Psoas muscle (tissue), 8 donors: ENCODE results near the gene TOPBP1. TPM values are rescaled to one million over a fixed set of nuclear protein-coding genes. Genes with fewer than 3 reads are reported as not detected.

Source experiments
- ATAC-seq, 4 donors: fragments of 200-7000 bp; cut with Tn5 transposase; one replicate each; pipeline ENCODE4 v1.9.1; 2020; ENCODE audit warnings: moderate library complexity in 3 of 4, mild to moderate bottlenecking in 2 of 4
- DNase-seq, 2 donors: peaks; one replicate each; pipeline ENCODE4 v3.0.0-alpha.2; 2020
- H3K27ac ChIP-seq: fragments of 200-600 bp; one replicate; pipeline ENCODE4 v1.8.0; 2022
- H3K27me3 ChIP-seq, 3 donors: fragments of 200-600 bp in 1 of 3; one replicate each; pipeline versions ENCODE4 v1.6.1 to v1.8.0; 2013 to 2022; ENCODE audit warnings: low read length in 2 of 3, mild to moderate bottlenecking in 2 of 3, moderate library complexity in 1 of 3; ENCODE audit not compliant: insufficient read depth in 3 of 3
- H3K36me3 ChIP-seq, 2 donors: fragments of 200-600 bp in 1 of 2; one replicate each; pipeline versions ENCODE4 v1.6.1 to v1.8.0; 2013 to 2022; ENCODE audit warnings: low read depth in 1 of 2, mild to moderate bottlenecking in 1 of 2, moderate library complexity in 1 of 2; ENCODE audit not compliant: insufficient read depth in 1 of 2
- H3K4me1 ChIP-seq: fragments of 200-600 bp; one replicate; pipeline ENCODE4 v1.8.0; 2022
- H3K4me3 ChIP-seq: fragments of 200-600 bp; one replicate; pipeline ENCODE4 v1.8.0; 2022; ENCODE audit warnings: mild to moderate bottlenecking
- H3K9me3 ChIP-seq: fragments of 200-600 bp; one replicate; pipeline ENCODE4 v1.8.0; 2022
- WGBS, 3 donors: extraction: QIAGEN DNeasy Blood & Tissue Kit; methylation state at CpG; one replicate each; pipeline versions ENCODE4 v1.1.6 to v1.1.7; 2013; 5-methylcytosine and 5-hydroxymethylcytosine counted together
- intact Hi-C, 2 donors: fragments of 100-400 bp; cut with DNase I; formaldehyde crosslinking; loops; one replicate each; pipeline versions ENCODE4 v1.11.0 to v1.14.2; 2022
- polyA plus RNA-seq, 3 donors: library from polyadenylated mRNA; stranded (reverse); fragments of 200-250 nt; gene quantifications; one replicate each; pipeline ENCODE4 v1.2.3, GENCODE V29; 2013
- total RNA-seq, 4 donors: library from RNA; stranded (reverse); fragmentation: NEBNext Ultra II Directional in 2 of 4; extraction: Animal tissue kit (Norgen Biotek cat#: 25700) in 2 of 4; gene quantifications; one replicate each; pipeline versions ENCODE4 v1.2.1 to v1.2.4, GENCODE V29; 2021 to 2023
- TF ChIP-seq, protein P1 (sequence below): fragments of 200-600 bp; IDR thresholded peaks from one replicate; pipeline ENCODE4 v1.8.0; 2022; ENCODE audit warnings: antibody characterized with exemption
- donor health status: healthy with polysubstance abuse.
- donor health status: DM: no; HTN: no; CAD: no; lungs with moderate emphysema.
- donor health status: Bipolar disorder and iron deficiency.
- donor health status: healthy.
- donor health status: DM: yes; HTN: yes; CAD: no.
- donor health status: DM: no; HTN: no; CAD: no.
- donor health status: DM: no; HTN: no; CAD: no.
- donor health status: DM: yes; HTN: yes; CAD: no.

Gene TOPBP1
- total and polyA plus RNA-seq, 7 donors = 5.7 to 10.5 (median 7.4) TPM

DNA sequence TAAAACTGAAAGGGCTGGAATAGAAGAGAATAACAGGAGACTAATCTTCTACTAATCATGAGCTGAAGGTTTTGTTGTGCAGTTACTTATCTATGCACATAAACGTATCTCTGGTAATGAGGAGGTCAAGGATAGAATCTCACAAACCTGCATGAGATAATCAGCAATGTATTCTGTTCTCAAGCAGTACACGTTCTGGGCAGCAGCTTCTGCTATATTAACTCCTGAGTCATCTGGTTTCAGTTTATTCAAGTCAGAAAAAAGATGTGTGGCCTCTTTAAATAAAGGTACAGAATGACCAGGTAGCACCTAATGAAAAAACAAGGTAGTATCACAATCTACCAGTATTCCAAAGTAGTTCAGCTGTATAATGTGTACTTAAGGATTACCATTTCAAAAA lies 53.4 kb downstream of the TOPBP1 start:
- Histone ChIP-seq H3K4me1 (no peaks in the 10 kb centered on the region), H3K27me3 (no peaks in the 10 kb centered on the region), H3K9me3 (no peaks in the 10 kb centered on the region), H3K36me3 (peaks cover 0 to 58% of the 10 kb centered on the region in 2 donors), H3K27ac (no peak overlapping the region), H3K4me3 (no peak overlapping the region)
- 66 to 80% (median 74%) methylated on average over 2 of the region's 2 CpGs for WGBS, 3 donors
- ATAC-seq (no peak), DNase-seq (no peak)
- TF ChIP-seq, protein P1, sequence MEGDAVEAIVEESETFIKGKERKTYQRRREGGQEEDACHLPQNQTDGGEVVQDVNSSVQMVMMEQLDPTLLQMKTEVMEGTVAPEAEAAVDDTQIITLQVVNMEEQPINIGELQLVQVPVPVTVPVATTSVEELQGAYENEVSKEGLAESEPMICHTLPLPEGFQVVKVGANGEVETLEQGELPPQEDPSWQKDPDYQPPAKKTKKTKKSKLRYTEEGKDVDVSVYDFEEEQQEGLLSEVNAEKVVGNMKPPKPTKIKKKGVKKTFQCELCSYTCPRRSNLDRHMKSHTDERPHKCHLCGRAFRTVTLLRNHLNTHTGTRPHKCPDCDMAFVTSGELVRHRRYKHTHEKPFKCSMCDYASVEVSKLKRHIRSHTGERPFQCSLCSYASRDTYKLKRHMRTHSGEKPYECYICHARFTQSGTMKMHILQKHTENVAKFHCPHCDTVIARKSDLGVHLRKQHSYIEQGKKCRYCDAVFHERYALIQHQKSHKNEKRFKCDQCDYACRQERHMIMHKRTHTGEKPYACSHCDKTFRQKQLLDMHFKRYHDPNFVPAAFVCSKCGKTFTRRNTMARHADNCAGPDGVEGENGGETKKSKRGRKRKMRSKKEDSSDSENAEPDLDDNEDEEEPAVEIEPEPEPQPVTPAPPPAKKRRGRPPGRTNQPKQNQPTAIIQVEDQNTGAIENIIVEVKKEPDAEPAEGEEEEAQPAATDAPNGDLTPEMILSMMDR = no peak
- intact Hi-C loops = no loop called here

DNA sequence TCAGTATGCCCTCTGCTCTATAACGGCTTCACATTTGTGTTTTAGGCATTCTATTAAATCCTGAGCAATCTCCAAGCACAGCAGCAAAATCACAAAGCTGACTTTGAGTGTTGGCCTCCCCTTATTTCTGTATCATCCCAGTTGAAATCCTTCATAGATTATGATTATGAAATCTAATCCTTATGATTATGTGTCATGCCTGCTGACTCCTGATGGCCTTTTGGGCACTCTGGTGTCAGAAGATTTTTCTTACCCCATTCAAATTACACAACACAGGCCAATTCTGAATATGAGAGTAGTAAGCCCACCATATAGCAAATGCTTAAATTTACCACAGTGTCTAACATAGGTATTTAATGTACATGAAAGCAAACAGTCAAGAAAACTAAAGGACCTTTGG lies 53.9 kb downstream of the TOPBP1 start:
- Histone ChIP-seq H3K36me3 (peaks cover 0 to 58% of the 10 kb centered on the region in 2 donors), H3K27ac (no peak overlapping the region), H3K9me3 (no peaks in the 10 kb centered on the region), H3K27me3 (no peaks in the 10 kb centered on the region), H3K4me3 (no peak overlapping the region), H3K4me1 (no peaks in the 10 kb centered on the region)
- no peak for DNase-seq
- no peak for ATAC-seq
- WGBS, 3 donors = 94 to 100% (median 99%) methylated on average over 1 of the region's 1 CpG
- intact Hi-C loops = no loop called here
- TF ChIP-seq, protein P1 = no peak

DNA sequence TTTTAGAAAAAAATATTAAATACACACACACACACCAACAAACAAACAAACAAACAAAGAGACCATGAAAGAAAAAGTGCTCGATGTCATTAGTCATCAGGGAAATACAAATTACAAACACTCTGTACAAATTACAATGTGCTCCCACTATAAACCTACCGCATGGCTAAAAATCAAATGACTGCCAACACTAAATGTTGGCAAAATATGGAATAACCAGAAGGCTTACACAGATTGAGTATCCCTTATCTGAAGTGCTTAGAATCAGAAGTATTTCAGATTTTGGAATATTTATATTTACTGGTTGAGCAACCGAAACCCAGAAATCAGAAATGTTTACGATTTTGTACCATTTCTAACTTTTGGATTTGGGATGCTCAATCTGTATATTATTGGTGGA lies 54.8 kb downstream of the TOPBP1 start:
- H3K36me3 ChIP-seq = peaks cover 0 to 54% of the 10 kb centered on the region in 2 donors
- no peak for ATAC-seq
- intact Hi-C loops = no loop called here
- no peak for DNase-seq
- H3K4me1 ChIP-seq = no peaks in the 10 kb centered on the region
- H3K27me3 ChIP-seq = no peaks in the 10 kb centered on the region
- no peak overlapping the region for H3K4me3 ChIP-seq
- WGBS, 3 donors = 98 to 99% (median 98%) methylated on average over 4 of the region's 4 CpGs
- H3K27ac ChIP-seq = no peak overlapping the region
- TF ChIP-seq, protein P1 = no peak
- H3K9me3 ChIP-seq = no peaks in the 10 kb centered on the region

DNA sequence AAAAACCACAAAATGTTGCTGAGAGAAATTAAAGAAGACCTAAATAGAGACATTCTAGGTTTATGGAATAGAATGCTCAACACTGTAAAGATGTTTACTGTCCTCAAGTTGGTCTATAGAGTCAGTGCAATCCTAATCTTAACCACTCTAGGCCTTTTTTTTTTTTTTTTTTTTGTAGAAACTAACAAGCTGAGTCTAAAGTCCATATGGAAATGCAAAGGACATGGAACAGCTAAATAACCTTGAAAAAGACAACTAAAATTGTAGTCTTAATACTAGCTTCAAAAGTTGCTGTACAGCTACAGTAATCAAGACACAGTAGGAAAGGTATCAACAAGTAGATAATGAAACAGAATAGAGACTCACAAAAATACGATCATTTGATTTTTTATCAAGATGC lies 55.4 kb downstream of the TOPBP1 start:
- TF ChIP-seq, protein P1 = no peak
- no peaks in the 10 kb centered on the region for H3K27me3 ChIP-seq
- no peak for ATAC-seq
- 94 to 98% (median 97%) methylated on average over 1 of the region's 1 CpG for WGBS, 3 donors
- DNase-seq = no peak
- intact Hi-C loops = no loop called here
- no peak overlapping the region for H3K27ac ChIP-seq
- no peaks in the 10 kb centered on the region for H3K4me1 ChIP-seq
- peaks cover 0 to 49% of the 10 kb centered on the region in 2 donors for H3K36me3 ChIP-seq
- no peaks in the 10 kb centered on the region for H3K9me3 ChIP-seq
- no peak overlapping the region for H3K4me3 ChIP-seq

DNA sequence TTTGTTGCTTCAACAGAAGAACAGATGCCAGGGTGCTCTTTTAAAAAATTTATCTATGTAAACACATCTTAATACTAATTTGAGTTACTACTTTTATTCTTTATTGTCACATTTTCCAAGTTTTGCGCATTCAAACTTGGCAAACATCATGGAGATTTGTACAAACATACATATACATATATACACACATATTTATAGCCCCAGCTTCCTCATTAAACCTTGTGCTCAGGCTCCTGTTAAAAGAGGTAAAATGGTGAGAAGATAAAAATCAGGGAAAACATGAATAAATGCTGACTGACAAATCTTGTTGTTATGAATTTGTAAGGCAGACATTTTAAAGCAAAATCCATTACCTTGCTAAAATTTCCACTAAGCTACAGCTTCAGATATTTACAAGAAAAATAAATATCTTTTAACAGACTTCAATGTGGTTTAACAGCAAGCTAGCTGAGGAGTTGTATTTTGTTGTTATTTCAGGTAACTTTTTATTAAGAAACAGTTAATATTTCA lies 61.1 kb downstream of the TOPBP1 start:
- TF ChIP-seq, protein P1 = no peak
- WGBS, 3 donors = 95 to 100% (median 98%) methylated on average over 1 of the region's 1 CpG
- intact Hi-C loops = no loop called here
- H3K9me3 ChIP-seq = no peaks in the 10 kb centered on the region
- no peak for DNase-seq
- no peak overlapping the region for H3K27ac ChIP-seq
- H3K36me3 ChIP-seq = peaks cover 0 to 8% of the 10 kb centered on the region in 2 donors
- H3K4me3 ChIP-seq = no peak overlapping the region
- no peak for ATAC-seq
- no peaks in the 10 kb centered on the region for H3K27me3 ChIP-seq
- no peaks in the 10 kb centered on the region for H3K4me1 ChIP-seq
